K562 (cell line): ENCODE results near the gene MRPL9. TPM values are rescaled to one million over a fixed set of nuclear protein-coding genes. Genes with fewer than 3 reads are reported as not detected.

Experiments used
- ATAC-seq: fragments of 200-7000 bp; cut with Tn5 transposase; 3 replicates; pipeline ENCODE4 v1.9.1; 2020; ENCODE audit warnings: moderate library complexity
- BruUV-seq: library from RNA; stranded (reverse); fragments of 400-500 nt; replicated peaks from 2 replicates; lab custom pipeline; 2021; lab: Mats Ljungman, UMichigan
- CTCF ChIA-PET: fragments of 300-600 bp; formaldehyde crosslinking; extraction: SDS; loops from one replicate; lab custom pipeline; 2021; ENCODE audit warnings: low intra/inter-chr PET ratio; lab: Yijun Ruan, JAX
- POLR2A ChIA-PET: fragments of 300-600, 350-650 bp; sonication (Branson Sonifier 250); formaldehyde crosslinking; extraction: SDS; loops from one replicate; lab custom pipeline; 2021; ENCODE audit warnings: antibody characterized with exemption, inconsistent platforms; lab: Yijun Ruan, JAX
- DNase-seq, 4 experiments: peaks; one replicate each; pipeline versions ENCODE4 v3.0.0 to v3.0.0-alpha.2; 2011 to 2018; ENCODE audit warnings: low spot score in 3 of 4, mixed read lengths in 3 of 4; ENCODE audit errors: extremely low read depth in 1 of 4
- FAIRE-seq: peaks from 2 replicates; lab custom pipeline; 2011; peaks lifted over from hg19 to GRCh38; lab: Jason Lieb, UNC
- H2AFZ ChIP-seq: 2 replicates; pipeline ENCODE4 v1.6.0; 2011; ENCODE audit warnings: low read depth, low read length, control low read depth, inconsistent platforms
- H3K27ac ChIP-seq: fragments of 200-600 bp; 3 replicates; pipeline ENCODE4 v1.8.0; 2011; ENCODE audit warnings: low read depth, mild to moderate bottlenecking, control low read depth, inconsistent platforms, low read length, moderate library complexity, mixed read lengths; ENCODE audit errors: extremely low read depth
- H3K27me3 ChIP-seq, 2 experiments: fragments of 300-600 bp in 1 of 2; 2 replicates in 1 of 2; 3 replicates in 1 of 2; pipeline versions ENCODE4 v1.6.0 to v1.8.0; 2011; ENCODE audit warnings: inconsistent platforms in 2 of 2, low read length in 2 of 2, mild to moderate bottlenecking in 1 of 2, mixed read lengths in 1 of 2, moderate library complexity in 1 of 2; ENCODE audit not compliant: control insufficient read depth in 2 of 2, insufficient read depth in 2 of 2
- H3K36me3 ChIP-seq: fragments of 300-600 bp; 3 replicates; pipeline ENCODE4 v1.8.0; 2011; ENCODE audit warnings: mild to moderate bottlenecking, low read length, inconsistent platforms; ENCODE audit not compliant: control insufficient read depth, insufficient read depth
- H3K4me1 ChIP-seq, 2 experiments: fragments of 200-600 bp in 1 of 2; replicated peaks in 1 of 2; 2 replicates in 1 of 2; 3 replicates in 1 of 2; pipeline versions ENCODE4 v1.5.1 to v1.8.0; 2011; ENCODE audit warnings: inconsistent platforms in 2 of 2, low read length in 2 of 2, mild to moderate bottlenecking in 1 of 2, mixed read lengths in 1 of 2, moderate library complexity in 1 of 2; ENCODE audit not compliant: control insufficient read depth in 2 of 2, insufficient read depth in 2 of 2
- H3K4me2 ChIP-seq: 2 replicates; pipeline ENCODE4 v1.6.1; 2011; ENCODE audit warnings: low read length, control low read depth, inconsistent platforms, mixed read lengths; ENCODE audit not compliant: insufficient read depth
- H3K4me3 ChIP-seq: fragments of 200-600 bp; sonication (generic), shearing (Covaris generic); 2 replicates; pipeline ENCODE4 v1.5.1; 2016; ENCODE audit warnings: control low read depth, inconsistent platforms
- H3K79me2 ChIP-seq: fragments of 200-600 bp; 3 replicates; pipeline ENCODE4 v1.8.0; 2011; ENCODE audit warnings: low read length, inconsistent platforms; ENCODE audit not compliant: control insufficient read depth, insufficient read depth
- H3K9ac ChIP-seq, 2 experiments: 2 replicates each; pipeline versions ENCODE4 v1.6.0 to v1.6.1; 2011; ENCODE audit warnings: low read depth in 2 of 2, low read length in 2 of 2, control low read depth in 1 of 2, inconsistent platforms in 1 of 2, mild to moderate bottlenecking in 1 of 2, mixed read lengths in 1 of 2; ENCODE audit not compliant: insufficient read depth in 1 of 2
- H3K9me1 ChIP-seq: one replicate; pipeline ENCODE4 v1.6.0; 2011; ENCODE audit warnings: inconsistent platforms, mild to moderate bottlenecking, low read length, moderate library complexity; ENCODE audit not compliant: control insufficient read depth, insufficient read depth
- H3K9me3 ChIP-seq: replicated peaks from 2 replicates; pipeline ENCODE4 v1.5.1; 2011; ENCODE audit warnings: low read depth, low read length, inconsistent platforms; ENCODE audit not compliant: control insufficient read depth, insufficient read depth
- H4K20me1 ChIP-seq: replicated peaks from 2 replicates; pipeline ENCODE4 v1.6.1; 2011; ENCODE audit warnings: low read length, inconsistent platforms, mixed read lengths; ENCODE audit not compliant: control insufficient read depth, insufficient read depth
- ARHGAP35 ChIP-seq: fragments of 450-650 bp; IDR thresholded peaks from 2 replicates; pipeline ENCODE4 v1.6.1; 2018; ENCODE audit not compliant: partially characterized antibody
- BMI1 ChIP-seq: fragments of 150-350 bp; IDR thresholded peaks from 2 replicates; pipeline ENCODE4 v1.6.1; 2014; ENCODE audit warnings: low read length
- PHF21A ChIP-seq: fragments of 450-650 bp; IDR thresholded peaks from 2 replicates; pipeline ENCODE4 v1.6.1; 2017; ENCODE audit warnings: low read depth, borderline replicate concordance
- SLC30A9 ChIP-seq: fragments of 250-450 bp; sonication (Bioruptor Pico); IDR thresholded peaks from 2 replicates; pipeline ENCODE4 v1.8.0; 2022; ENCODE audit warnings: mild to moderate bottlenecking, moderate library complexity
- ZFP1 ChIP-seq: fragments of 450-650 bp; formaldehyde crosslinking; IDR thresholded peaks from 2 replicates; pipeline ENCODE4 v1.4.0; 2020; ENCODE audit warnings: mild to moderate bottlenecking, mixed read lengths
- WGBS: fragments of 100-300 bp; shearing (Covaris generic); methylation state at CpG from one replicate; pipeline ENCODE4 v1.1.6; 2016; ENCODE audit warnings: low coverage, mixed read lengths; ENCODE audit not compliant: insufficient coverage; ENCODE audit errors: missing lambda C conversion rate; 5-methylcytosine and 5-hydroxymethylcytosine counted together
- in situ Hi-C: fragments of 300-500 bp; cut with MboI; formaldehyde crosslinking; loops from 4 replicates; pipeline ENCODE4 v1.15.0; 2018; ENCODE audit warnings: inconsistent platforms, mixed read lengths
- intact Hi-C: fragments of 100-400 bp; cut with micrococcal nuclease; formaldehyde crosslinking; loops from 2 replicates; pipeline ENCODE4 v1.14.2; 2022
- polyA plus RNA-seq, 8 experiments: library from polyadenylated mRNA; depleted of rRNA in 4 of 8; stranded (reverse) in 5 of 8; unstranded in 3 of 8; fragments of >200 nt; fragmentation: Nextera tagmentation in 2 of 8; fragmentation: Illumina TruSeq in 1 of 8; extraction: Ambion mirVana in 2 of 8; extraction: Trizol in 1 of 8; gene quantifications; 2 replicates each; pipeline versions ENCODE4 v1.2.1 to v1.2.3, GENCODE V29; 2011 to 2014; ENCODE audit warnings: inconsistent platforms in 1 of 8, missing spikeins in 1 of 8
- total RNA-seq, 7 experiments: library from RNA; depleted of rRNA in 6 of 7; stranded (reverse); fragments of >200 nt in 6 of 7; fragmentation: Illumina TruSeq in 2 of 7; extraction: Trizol in 2 of 7; gene quantifications; 2 replicates each; pipeline versions ENCODE4 v1.2.1 to v1.2.3, GENCODE V29; 2011 to 2021; ENCODE audit warnings: low replicate concordance in 1 of 7
- TF ChIP-seq, protein P1 (sequence below): fragments of 250-450 bp; sonication (Bioruptor Pico); IDR thresholded peaks from 2 replicates; pipeline ENCODE4 v1.8.0; 2021; ENCODE audit warnings: moderate library complexity, mild to moderate bottlenecking, inconsistent platforms
- TF ChIP-seq, protein P2 (sequence below): IDR thresholded peaks from 2 replicates; pipeline ENCODE4 v1.6.1; 2011; ENCODE audit not compliant: insufficient read length; ENCODE audit errors: extremely low read depth

Gene MRPL9
- total and polyA plus RNA-seq, 9 of the 15 experiments (the other 6 are each of a cell fraction or from before 2014, with no cell fraction given), result 38.0 to 162 (median 111) TPM

DNA sequence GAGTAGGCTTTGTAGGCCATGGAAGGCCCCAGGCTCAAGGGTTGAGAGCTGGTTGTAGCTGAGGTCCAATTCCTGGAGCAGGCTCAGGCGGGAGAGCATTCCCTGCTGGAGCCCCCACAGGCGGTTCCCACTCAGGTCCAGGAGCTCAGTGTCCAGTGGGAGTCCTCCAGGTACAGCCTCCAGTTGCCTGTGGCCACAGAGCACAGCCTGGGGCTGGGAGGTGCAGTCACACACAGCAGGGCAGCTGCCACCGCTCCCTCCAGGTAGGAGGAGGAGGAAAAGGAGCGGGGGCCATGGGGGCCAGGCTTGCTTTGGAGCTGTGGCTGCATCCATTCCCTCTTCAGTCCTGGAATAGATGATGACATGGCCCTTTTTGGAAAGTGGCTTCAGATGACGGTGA lies 39.1 kb upstream of the MRPL9 start:
- intact Hi-C loops, result no loop called here
- in situ Hi-C loops, result no loop called here
- ATAC-seq, result no peak
- WGBS, result 3% methylated on average over 5 of the region's 5 CpGs
- Histone ChIP-seq H3K9me3 (no peaks in the 10 kb centered on the region), H4K20me1 (peaks cover 19% of the 10 kb centered on the region), H3K27me3 (peaks cover 59 to 90% of the 10 kb centered on the region in 2 experiments), H3K4me3 (no peak overlapping the region), H3K36me3 (no peaks in the 10 kb centered on the region), H3K4me2 (no peak overlapping the region), H3K9me1 (no peaks in the 10 kb centered on the region), H3K79me2 (no peaks in the 10 kb centered on the region), H2AFZ (no peak overlapping the region), H3K27ac (no peak overlapping the region), H3K9ac (peak overlapping the region in 1 of 2 experiments; percentile 46; a peak in 1 of 4 replicates), H3K4me1 (peaks cover 0 to 8% of the 10 kb centered on the region in 2 experiments; a peak in 1 of 5 replicates)
- TF ChIP-seq PHF21A (no peak), ZFP1 (CRISPR knock-in tag) (no peak), BMI1 (no peak), ARHGAP35 (no peak), SLC30A9 (CRISPR knock-in tag) (no peak)
- TF ChIP-seq, protein P1, sequence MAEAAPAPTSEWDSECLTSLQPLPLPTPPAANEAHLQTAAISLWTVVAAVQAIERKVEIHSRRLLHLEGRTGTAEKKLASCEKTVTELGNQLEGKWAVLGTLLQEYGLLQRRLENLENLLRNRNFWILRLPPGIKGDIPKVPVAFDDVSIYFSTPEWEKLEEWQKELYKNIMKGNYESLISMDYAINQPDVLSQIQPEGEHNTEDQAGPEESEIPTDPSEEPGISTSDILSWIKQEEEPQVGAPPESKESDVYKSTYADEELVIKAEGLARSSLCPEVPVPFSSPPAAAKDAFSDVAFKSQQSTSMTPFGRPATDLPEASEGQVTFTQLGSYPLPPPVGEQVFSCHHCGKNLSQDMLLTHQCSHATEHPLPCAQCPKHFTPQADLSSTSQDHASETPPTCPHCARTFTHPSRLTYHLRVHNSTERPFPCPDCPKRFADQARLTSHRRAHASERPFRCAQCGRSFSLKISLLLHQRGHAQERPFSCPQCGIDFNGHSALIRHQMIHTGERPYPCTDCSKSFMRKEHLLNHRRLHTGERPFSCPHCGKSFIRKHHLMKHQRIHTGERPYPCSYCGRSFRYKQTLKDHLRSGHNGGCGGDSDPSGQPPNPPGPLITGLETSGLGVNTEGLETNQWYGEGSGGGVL, result no peak
- TF ChIP-seq, protein P2, sequence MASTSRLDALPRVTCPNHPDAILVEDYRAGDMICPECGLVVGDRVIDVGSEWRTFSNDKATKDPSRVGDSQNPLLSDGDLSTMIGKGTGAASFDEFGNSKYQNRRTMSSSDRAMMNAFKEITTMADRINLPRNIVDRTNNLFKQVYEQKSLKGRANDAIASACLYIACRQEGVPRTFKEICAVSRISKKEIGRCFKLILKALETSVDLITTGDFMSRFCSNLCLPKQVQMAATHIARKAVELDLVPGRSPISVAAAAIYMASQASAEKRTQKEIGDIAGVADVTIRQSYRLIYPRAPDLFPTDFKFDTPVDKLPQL, result no peak
- FAIRE-seq, result no peak
- no peak for DNase-seq
- no TSS peak for BruUV-seq
- POLR2A ChIA-PET, result interaction anchor here (0.5 to 1.8 kb wide), 7 partner anchors 12 to 90 kb away, joined by 3 to 9 read pairs (median 3); partner anchors contain the start of gene TDRKH
- CTCF ChIA-PET, result no interaction called here
